Muscle of back (tissue), 13 donors: Measurements from ENCODE around the gene OR2AE1. TPM values are rescaled to one million over a fixed set of nuclear protein-coding genes. Genes with fewer than 3 reads are reported as not detected.
"Not testable (repeated sequence)": the region's sequence is repeated elsewhere in the genome, so short reads cannot be mapped to it uniquely, and the experiment has no call there.

ENCODE experiments used
- DNase-seq, 3 donors: peaks; one replicate each; pipeline versions ENCODE4 v3.0.0 to v3.0.0-alpha.2; 2013
- long read RNA-seq, 9 donors: transcript quantifications; one replicate each; lab custom pipeline, GENCODE V29; 2026
- polyA plus RNA-seq, 10 donors: library from polyadenylated mRNA; unstranded; fragments of 120-200 nt; gene quantifications; one replicate each; pipeline ENCODE4 v1.2.1, GENCODE V29; 2013; ENCODE audit not compliant: insufficient read length in 10 of 10

The OR2AE1 gene
- polyA plus RNA-seq, result under 1 TPM in 1 of 10 donors, not detected in 9; 0.14 TPM
- long read RNA-seq, donor 1, result 0 reads
- long read RNA-seq, donor 2, result 0 reads
- long read RNA-seq, donor 3, result 0 reads
- long read RNA-seq, donor 4, result 0 reads
- long read RNA-seq, donor 5, result 0 reads
- long read RNA-seq, donor 6, result 0 reads
- long read RNA-seq, donor 7, result 0 reads
- long read RNA-seq, donor 8, result 0 reads
- long read RNA-seq, donor 9, result 0 reads

GRCh38 chr7:99876933-99877332 is at the start of gene OR2AE1:
Gene OR2AE1 (minus strand): TSS chr7:99877033. CDS start chr7:99877033, 0 bp downstream.
- no peak for DNase-seq

- no peak for DNase-seq
Observed at GRCh38 chr7:99926321-99926720, 49.5 kb upstream of the OR2AE1 start.

- DNase-seq, result no peak
Observed at GRCh38 chr7:99923200-99923599, 46.4 kb upstream of the OR2AE1 start.

GRCh38 chr7:99920149-99920548 is 43.3 kb upstream of the OR2AE1 start:
- DNase-seq, result peak in 1 of 3 donors; percentile 17

GRCh38 chr7:99919814-99920112 is 42.9 kb upstream of the OR2AE1 start:
- DNase-seq, result no peak

GRCh38 chr7:99918959-99919813 is 42.4 kb upstream of the OR2AE1 start, which contains the start of gene TRIM4:
Gene TRIM4 (minus strand): TSS chr7:99919530. CDS start chr7:99919401, 129 bp downstream.
- DNase-seq, result peak; percentile 88 to 96 (median 90)

GRCh38 chr7:99910976-99911375 is 34.1 kb upstream of the OR2AE1 start:
- no peak for DNase-seq

- DNase-seq, result no peak
Observed at GRCh38 chr7:99901581-99901980, 24.7 kb upstream of the OR2AE1 start.

- no peak for DNase-seq
Observed at GRCh38 chr7:99899830-99900519, 23.1 kb upstream of the OR2AE1 start.

- no peak for DNase-seq
Observed at GRCh38 chr7:99898836-99899235, 22.0 kb upstream of the OR2AE1 start.

- no peak for DNase-seq
Observed at GRCh38 chr7:99898023-99898357, 21.2 kb upstream of the OR2AE1 start.

- no peak for DNase-seq
Observed at GRCh38 chr7:99897322-99898022, 20.6 kb upstream of the OR2AE1 start.

GRCh38 chr7:99894738-99895137 is 17.9 kb upstream of the OR2AE1 start:
- DNase-seq, result no peak

GRCh38 chr7:99893280-99893679 is 16.4 kb upstream of the OR2AE1 start:
- DNase-seq, result no peak

GRCh38 chr7:99890348-99890747 is 13.5 kb upstream of the OR2AE1 start:
- DNase-seq, result not testable (repeated sequence)

- DNase-seq, result not testable (repeated sequence)
Observed at GRCh38 chr7:99888366-99888765, 11.5 kb upstream of the OR2AE1 start.

- DNase-seq, result no peak
Observed at GRCh38 chr7:99881370-99881769, 4.5 kb upstream of the OR2AE1 start.

- no peak for DNase-seq
Observed at GRCh38 chr7:99876491-99876890, 342 bp downstream of the OR2AE1 start.

- DNase-seq, result no peak
Observed at GRCh38 chr7:99868246-99868645, 8.6 kb downstream of the OR2AE1 start.

- not testable (repeated sequence) for DNase-seq
Observed at GRCh38 chr7:99867477-99867876, 9.4 kb downstream of the OR2AE1 start.

GRCh38 chr7:99863847-99864440 is 12.9 kb downstream of the OR2AE1 start:
- no peak for DNase-seq
